ENCODE results near the gene CCDC171.
"Not testable (repeated sequence)": the region's sequence is repeated elsewhere in the genome, so short reads cannot be mapped to it uniquely, and the experiment has no call there.

Gene CCDC171

GRCh38 chr9:15552636-15553527 lies at the start of gene CCDC171:
Gene CCDC171, plus strand, starts transcription at chr9:15553043. Its CDS starts 11,046 bp downstream, at chr9:15564089.
- DNase-seq: peak; percentile 44

- no peak for DNase-seq
Measured at GRCh38 chr9:15505921-15506320, 46.9 kb upstream of the CCDC171 start.

- DNase-seq: no peak
Measured at GRCh38 chr9:15509931-15510788, 42.7 kb upstream of the CCDC171 start.

- DNase-seq: peak; percentile 10
Measured at GRCh38 chr9:15510789-15511575, 41.9 kb upstream of the CCDC171 start, which contains the start of gene PSIP1. Gene PSIP1, minus strand, starts transcription at chr9:15510970. Its CDS starts 782 bp downstream, at chr9:15510188.

- DNase-seq: no peak
Measured at GRCh38 chr9:15512204-15512603, 40.6 kb upstream of the CCDC171 start.

- no peak for DNase-seq
Measured at GRCh38 chr9:15512889-15513288, 40.0 kb upstream of the CCDC171 start.

- DNase-seq: no peak
Measured at GRCh38 chr9:15513335-15513734, 39.5 kb upstream of the CCDC171 start.

GRCh38 chr9:15519831-15520230 lies 33.0 kb upstream of the CCDC171 start:
- no peak for DNase-seq

- DNase-seq: no peak
Measured at GRCh38 chr9:15521254-15521653, 31.6 kb upstream of the CCDC171 start.

GRCh38 chr9:15522130-15522755 lies 30.6 kb upstream of the CCDC171 start:
- DNase-seq: no peak

- no peak for DNase-seq
Measured at GRCh38 chr9:15524845-15525455, 27.9 kb upstream of the CCDC171 start.

- no peak for DNase-seq
Measured at GRCh38 chr9:15525958-15526357, 26.9 kb upstream of the CCDC171 start.

GRCh38 chr9:15527035-15527434 lies 25.8 kb upstream of the CCDC171 start:
- DNase-seq: not testable (repeated sequence)

GRCh38 chr9:15529566-15530324 lies 23.1 kb upstream of the CCDC171 start:
- DNase-seq: no peak

- DNase-seq: no peak
Measured at GRCh38 chr9:15531380-15531779, 21.5 kb upstream of the CCDC171 start.

- no peak for DNase-seq
Measured at GRCh38 chr9:15541872-15542271, 11.0 kb upstream of the CCDC171 start.

- no peak for DNase-seq
Measured at GRCh38 chr9:15542624-15543023, 10.2 kb upstream of the CCDC171 start.

- no peak for DNase-seq
Measured at GRCh38 chr9:15543047-15543813, 9.6 kb upstream of the CCDC171 start.

- DNase-seq: no peak
Measured at GRCh38 chr9:15549611-15550010, 3.2 kb upstream of the CCDC171 start.

GRCh38 chr9:15553528-15553898 lies 670 bp downstream of the CCDC171 start:
- DNase-seq: no peak

Data from GOT3 (cell line).